GM18526 (cell line): ENCODE data around the gene KAZALD1.

Experiments used
- POLR2A ChIP-seq: IDR thresholded peaks from 3 replicates; pipeline ENCODE4 v1.6.1; 2011; ENCODE audit not compliant: insufficient read length; ENCODE audit errors: extremely low read depth

Gene KAZALD1

GRCh38 chr10:101040061-101040460 is 21.7 kb upstream of the KAZALD1 start:
- TF ChIP-seq POLR2A, result no peak

GRCh38 chr10:101040851-101041250 is 20.9 kb upstream of the KAZALD1 start:
- TF ChIP-seq POLR2A, result no peak

- TF ChIP-seq POLR2A, result no peak
Measured at GRCh38 chr10:101041252-101041761, 20.5 kb upstream of the KAZALD1 start.

DNA sequence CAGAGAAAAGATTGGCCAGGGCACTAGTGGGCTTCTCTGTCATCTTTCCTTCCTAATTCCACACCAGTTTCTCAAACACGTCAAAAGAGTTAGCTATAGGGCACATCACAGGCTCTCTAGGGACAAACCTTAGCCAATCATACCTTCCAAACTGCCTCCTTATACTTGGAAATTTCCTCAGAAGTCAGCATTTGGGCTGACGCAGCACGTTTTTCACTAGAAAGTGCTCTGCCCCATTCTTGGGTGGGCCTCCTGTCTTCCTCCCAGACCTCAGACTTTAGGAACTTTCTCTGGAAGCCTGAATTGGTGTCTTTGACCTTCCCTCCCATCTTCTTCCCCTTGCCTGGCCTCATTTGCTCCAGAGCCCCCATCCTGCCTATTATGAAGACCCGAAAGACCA is 19.7 kb upstream of the KAZALD1 start:
- no peak for TF ChIP-seq POLR2A

- TF ChIP-seq POLR2A, result peak; percentile 75
Measured at GRCh38 chr10:101042667-101043362, 19.0 kb upstream of the KAZALD1 start.

- TF ChIP-seq POLR2A, result no peak
Measured at GRCh38 chr10:101043363-101043707, 18.5 kb upstream of the KAZALD1 start.

DNA sequence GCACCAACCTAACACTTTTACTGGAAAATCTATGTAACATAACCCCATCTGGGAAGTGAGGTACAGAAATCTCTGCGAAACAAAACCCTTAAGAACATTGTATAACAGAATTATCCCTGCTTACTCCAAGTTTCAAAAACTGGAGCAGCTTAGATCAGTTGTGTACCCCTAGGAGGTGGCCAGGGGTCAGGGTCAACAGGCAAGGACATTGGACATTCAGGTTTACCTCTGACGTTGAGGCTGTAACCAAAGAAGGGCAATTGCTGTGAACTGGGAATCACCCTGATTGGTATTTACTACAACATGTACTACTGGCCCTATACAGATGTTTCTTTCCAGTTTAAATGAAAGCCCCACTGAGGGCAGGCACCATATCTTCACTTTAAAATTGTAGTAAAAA is 17.7 kb upstream of the KAZALD1 start:
- TF ChIP-seq POLR2A, result no peak

DNA sequence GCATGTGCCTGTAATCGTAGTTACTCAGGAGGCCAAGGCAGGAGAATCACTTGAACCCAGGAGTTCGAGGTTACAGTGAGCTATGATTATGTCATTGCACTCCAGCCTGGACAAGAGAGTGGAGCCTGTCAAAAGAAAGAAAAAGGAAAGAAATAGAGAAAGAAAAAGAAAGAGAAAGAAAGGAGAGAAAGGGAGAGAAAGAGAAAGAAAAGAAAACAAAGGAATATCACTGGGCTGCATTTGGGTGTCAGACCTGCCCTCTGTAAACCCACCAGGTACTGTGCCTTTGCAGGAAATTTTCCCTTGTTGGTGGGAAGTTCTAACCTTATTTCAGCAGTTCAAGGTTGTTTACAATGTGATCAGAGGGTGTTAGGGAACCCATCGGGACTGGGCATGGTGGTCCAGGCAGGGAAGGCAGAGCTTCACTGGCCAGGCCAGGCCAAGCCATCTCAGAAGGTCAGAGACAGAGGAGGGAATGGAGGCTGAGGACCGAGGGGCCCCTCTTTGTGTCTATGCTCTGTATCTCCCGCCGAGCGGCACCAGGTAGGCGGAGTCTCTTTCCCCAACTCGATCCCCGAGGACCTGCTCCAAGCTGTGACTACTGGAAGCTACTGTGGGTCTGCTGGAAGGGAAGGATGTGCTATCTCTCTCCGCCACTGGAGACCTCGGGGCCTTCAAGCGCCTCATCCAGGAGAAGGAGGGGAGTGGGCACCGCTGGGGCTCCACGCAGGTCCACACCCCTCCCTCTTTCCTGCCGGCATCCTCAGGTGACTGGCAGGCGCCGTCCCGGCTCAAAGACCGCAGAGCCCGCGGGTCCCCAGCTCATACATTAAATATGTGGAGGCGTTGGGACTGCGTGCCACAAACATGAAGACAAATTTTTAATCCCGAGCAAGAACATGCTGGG is 15.2 kb upstream of the KAZALD1 start:
- TF ChIP-seq POLR2A, result no peak

DNA sequence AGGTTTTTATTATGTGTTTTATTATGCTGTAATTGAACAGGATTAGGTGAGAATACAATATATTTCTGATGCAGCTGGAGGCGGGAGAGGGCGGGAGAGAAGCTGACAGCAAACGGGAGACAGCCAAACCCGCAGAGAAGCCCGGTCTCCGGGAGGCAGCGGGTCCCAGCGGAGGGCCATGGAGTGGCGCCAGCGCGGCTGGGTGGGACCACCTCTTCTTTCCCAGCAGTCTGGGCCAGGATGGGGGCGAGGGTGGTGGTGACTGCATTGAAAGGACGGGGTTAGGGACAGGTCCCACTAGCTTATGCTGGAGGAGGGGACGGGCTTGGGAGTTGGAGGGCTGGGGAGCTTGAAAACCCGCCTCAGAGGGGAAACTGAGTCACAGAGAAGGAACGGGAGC is 14.5 kb upstream of the KAZALD1 start:
- TF ChIP-seq POLR2A, result no peak

DNA sequence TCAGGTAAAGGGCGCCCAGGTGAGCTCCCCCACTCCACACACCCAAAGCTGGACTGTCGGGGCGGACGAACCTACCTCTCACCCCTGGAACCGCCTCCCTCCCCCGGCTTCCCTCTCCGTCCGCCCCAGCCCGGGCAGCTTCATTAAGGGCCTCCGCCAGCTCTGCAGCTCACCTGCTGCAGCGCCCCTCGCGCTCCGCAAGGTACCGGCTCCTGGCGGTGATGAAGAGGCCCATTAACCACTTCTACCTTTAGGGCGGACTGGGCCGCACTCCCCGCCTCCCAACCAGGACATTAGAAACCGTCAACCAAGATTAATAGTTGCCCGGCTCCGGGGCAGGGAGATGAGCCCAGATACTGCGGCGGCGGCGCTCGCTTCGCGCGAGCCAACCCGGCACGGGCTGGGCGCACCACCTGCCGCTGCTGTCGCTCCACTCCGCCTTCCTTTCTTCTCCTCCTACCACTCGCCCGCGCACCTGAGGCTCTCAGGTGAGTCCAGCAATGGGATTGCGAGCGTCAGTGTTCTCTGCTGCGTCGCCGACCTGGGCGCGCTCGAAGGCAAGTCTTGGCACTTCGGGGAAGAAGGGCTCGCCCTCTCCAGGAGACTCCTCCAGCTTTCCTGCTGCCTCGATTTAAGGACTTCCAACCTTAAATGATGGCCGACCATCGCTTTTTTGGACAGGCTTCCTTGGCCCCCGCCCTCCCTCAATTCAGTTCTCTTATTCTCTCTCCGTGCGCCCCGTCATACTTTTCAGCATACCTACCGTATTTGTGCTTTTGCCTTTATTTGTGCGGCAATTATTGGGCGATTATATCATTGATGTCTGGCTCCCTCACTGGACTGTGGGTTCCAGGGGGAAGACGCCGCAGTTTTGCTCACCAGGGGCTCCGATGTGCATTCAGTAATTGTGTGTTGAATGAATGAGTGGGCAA is 13.6 kb upstream of the KAZALD1 start:
- no peak for TF ChIP-seq POLR2A

- no peak for TF ChIP-seq POLR2A
Measured at GRCh38 chr10:101050208-101051069, 11.3 kb upstream of the KAZALD1 start.

DNA sequence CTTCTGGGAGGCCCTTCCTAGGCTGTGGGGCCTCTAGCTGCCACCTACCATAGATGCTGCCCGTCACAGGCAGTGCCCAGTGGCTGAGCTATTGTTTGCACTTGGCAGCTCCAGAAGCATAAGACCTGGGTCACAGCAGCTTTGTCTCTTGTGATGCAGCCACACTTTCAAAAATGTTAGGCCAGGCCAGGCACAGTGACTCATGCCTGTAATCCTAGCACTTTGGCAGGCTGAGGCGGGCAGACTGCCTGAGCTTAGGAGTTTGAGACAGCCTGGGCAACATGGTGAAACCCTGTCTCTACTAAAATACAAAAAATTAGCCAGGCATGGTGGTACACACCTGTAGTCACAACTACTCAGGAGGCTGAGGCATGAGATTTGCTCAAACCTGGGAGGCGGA is 9.5 kb upstream of the KAZALD1 start:
- no peak for TF ChIP-seq POLR2A

GRCh38 chr10:101053516-101053915 is 8.3 kb upstream of the KAZALD1 start:
- TF ChIP-seq POLR2A, result no peak

DNA sequence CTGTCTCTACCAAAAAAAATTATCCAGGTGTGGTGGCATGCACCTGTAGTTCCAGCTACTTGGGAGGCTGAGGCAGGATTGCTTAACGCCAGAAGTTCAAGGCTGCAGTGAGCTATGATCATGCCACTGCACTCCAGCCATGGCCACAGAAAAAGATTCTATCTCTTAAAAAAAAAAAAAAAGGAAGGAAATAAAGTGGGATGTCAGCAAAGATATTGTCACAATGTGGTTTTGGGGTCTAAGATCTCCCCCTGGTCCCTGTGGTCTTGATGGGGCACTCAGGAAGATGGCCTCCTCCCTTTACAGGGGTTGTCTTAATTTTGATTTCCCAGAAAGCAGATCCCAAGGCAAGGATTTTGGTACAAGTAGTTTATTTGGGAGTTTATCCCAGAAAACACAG is 7.4 kb upstream of the KAZALD1 start:
- no peak for TF ChIP-seq POLR2A
